Suppressor macrophage treated with lipopolysaccharide for 1 hour (primary cell): ENCODE data around the gene COL4A4.

ENCODE experiments used
- DNase-seq, 3 donors: peaks; one replicate each; pipeline ENCODE4 v3.0.0-alpha.2; 2020 to 2022

The COL4A4 gene

DNA sequence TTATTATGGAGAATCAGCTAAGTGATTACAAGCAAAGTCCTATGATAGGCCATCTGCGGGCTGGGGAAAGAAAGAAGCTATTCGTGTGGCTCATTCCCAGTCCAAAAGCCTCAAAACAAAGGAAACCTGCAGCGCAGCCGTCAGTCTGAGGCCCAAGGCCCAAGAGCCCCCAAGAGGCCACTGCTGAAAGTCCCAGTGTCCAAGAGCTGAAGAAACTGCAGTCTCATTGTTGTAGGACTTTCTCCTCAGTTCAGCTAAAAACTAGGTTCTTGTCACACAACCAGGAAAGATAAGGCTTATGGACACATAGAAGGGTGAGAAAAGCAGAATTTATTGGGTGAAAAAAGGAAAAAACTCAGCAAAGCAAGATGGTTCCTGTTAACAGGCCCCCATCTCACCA, 185.0 kb downstream of the COL4A4 start:
- DNase-seq = no peak

DNA sequence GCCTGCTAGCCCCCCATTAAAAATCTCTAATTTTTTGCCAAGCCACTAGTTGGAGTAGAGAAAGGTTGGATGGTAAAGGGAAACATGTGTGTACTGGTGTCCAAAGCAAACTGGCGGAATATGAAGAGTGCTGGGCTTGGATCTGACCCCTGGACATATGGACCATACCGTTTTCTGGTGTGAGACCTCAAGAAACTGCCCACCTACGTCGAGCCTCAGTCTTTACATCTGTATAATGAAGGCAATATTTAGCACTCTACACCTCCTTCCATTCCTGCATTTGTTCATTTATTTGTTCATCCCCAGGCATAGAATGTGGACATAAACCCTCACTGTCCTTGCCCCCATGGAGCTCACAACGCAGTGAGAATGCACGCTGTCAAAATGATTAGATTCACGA, 185.7 kb downstream of the COL4A4 start:
- no peak for DNase-seq

DNA sequence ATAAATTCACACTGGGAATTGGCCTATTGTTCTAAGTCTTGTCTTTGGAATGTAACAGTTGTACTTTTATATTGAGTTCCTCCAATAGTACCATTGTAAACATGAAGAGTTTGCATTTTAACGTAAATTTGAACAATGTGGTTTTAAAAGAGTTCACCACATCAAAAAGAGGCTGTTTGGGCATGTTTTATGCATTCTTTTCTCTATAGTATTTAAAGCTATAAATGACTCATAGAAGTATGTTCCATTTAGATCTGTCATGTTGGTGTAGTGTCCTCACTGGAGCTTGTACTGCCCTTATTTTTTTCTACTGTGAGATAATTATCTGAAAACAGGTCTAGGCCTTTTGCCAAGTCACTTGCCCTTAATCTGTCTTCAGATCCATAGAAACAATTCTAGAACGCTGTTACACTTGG, 186.2 kb downstream of the COL4A4 start:
- no peak for DNase-seq

DNA sequence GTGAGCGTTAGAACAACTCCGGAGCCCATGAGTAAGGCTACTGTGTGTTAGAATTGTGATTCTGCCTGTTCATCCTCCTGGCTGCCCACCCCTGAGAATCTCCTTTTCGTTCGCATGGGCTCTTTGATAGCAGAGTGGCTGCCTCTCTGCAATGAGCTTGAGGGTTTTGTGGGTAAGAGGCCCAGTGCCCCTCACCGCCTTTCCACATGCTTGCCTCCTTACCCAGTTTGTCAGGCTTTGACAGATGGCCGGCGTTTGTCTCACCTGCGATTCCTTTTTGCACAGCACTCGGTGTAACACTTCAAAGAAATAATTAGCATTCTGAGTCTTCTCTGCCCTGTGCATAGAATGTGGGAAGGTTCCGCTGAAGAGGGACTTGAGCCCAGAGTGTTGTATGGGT, 190.2 kb downstream of the COL4A4 start:
- no peak for DNase-seq

DNA sequence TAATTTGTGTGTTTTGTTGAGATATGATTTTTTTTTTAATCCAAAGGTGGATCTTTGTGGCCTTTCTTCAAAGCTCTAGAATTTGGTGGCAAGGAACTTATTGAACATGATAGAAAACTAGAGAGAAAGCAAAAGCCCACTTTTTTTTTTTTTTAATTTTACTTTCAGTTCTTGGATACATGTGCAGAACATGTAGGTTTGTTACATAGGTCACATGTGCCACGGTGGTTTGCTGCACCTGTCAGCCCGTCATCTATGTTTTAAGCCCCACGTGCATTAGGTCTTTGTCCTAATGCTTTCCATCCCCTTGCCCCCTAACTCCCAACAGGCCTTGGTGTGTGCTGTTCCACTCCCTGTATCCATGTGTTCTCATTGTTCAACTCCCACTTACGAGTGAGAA, 192.2 kb downstream of the COL4A4 start:
- DNase-seq = no peak

DNA sequence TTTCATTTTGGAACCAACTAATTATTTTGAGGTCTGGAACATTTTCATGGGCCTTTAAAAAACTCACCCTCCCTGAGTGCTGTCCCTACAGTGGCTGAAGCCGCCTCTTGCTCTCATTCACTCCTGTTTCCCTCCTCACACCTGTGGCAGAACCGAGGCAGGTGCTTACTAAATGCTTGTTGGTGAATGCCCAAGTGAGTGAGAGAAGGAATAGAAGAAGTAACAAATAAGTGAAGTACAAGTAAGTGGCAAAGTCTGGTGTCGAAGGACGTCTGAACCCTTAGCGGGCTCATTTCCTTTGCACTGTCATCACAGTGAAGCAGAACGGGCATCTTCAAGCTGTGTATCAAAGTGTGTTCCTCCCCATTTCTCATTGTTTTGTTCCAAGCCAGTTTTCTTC, 192.9 kb downstream of the COL4A4 start:
- DNase-seq = no peak

DNA sequence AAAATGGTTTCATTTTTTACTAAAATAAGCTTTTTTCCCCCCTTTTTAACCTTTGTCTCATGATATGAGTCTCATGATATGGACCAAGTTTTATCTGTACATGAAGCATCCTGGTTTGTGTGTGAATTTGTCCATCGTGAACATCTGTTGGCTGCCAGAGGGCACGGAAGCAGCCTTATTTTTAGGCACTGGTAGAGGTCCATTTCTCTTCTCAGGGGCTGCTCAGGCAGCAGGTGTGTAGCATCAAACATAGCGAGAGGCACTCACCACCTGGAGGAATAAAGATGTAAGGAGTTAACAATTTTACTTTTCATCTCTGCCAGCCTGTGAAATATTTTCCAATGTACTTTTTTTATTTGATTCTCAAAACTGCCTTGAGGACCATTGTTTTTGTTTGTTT, 193.6 kb downstream of the COL4A4 start:
- DNase-seq = no peak

DNA sequence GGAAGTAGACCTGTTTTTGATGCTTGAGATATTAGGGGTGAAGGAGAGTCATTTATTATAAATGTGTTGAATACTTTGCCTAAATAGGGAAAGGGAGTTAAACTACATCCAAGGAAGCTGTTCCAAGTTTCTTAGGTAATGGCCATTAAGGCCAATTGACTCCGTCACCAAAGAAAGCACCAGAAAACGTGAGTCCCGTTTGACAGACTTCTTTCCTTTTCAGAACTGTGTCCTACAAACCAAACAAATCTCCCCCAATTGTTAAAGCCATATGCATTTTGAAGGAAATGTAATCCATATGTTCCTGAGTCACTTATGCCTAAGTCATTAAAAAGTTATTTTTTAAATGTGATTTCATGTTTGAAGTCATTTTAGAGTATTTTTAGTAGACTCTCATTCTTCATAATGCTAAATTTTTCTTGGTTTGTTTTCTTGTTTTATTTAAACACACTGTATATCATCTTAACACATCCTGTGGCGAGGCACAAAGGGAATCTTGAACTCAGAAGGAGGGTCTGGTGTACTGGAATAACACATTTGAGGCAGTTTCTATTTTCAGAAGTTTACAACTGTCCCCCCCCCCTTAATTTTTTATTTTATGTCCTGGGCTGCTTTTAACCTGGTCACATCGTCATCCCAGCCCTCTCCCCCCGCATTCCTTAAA, 194.5 kb downstream of the COL4A4 start:
- no peak for DNase-seq

DNA sequence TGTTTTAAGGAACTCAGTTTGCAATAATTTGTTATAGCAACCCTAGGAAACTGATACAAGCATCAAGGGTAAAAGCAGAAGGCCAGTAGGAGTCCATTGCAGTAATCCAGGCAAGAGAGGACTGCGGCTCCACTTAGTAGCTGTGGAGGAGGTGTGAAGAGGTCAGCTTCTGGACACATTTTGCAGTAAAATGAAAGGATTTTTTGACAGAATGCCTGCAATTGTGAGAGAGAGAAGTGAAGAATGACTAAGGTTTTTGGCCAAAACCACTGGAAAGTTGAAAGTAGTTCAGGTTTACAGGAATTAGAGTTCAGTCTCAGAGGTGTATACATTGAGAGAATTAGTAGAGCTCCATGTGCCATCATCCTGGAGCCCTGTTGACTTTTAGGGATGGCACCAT, 198.6 kb downstream of the COL4A4 start:
- DNase-seq = no peak

DNA sequence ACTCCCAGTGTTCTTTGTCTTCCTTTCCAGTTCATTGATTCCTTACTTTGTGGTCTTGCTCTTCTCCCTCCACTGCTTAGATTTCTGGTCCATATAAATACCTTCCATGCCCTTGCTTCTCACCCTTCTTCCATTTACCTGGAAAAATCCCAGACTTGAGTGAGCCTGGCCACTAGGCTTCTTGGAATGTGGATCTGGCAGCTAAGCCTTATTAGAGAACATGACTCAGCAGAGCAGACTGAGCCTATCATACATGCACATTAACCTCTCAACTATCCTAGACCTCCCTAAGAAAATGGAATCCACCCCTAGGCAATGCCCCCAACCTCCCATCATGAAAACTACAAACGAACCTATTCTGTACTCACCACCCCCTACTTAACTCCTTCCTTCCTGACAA, 200.5 kb downstream of the COL4A4 start:
- no peak for DNase-seq

DNA sequence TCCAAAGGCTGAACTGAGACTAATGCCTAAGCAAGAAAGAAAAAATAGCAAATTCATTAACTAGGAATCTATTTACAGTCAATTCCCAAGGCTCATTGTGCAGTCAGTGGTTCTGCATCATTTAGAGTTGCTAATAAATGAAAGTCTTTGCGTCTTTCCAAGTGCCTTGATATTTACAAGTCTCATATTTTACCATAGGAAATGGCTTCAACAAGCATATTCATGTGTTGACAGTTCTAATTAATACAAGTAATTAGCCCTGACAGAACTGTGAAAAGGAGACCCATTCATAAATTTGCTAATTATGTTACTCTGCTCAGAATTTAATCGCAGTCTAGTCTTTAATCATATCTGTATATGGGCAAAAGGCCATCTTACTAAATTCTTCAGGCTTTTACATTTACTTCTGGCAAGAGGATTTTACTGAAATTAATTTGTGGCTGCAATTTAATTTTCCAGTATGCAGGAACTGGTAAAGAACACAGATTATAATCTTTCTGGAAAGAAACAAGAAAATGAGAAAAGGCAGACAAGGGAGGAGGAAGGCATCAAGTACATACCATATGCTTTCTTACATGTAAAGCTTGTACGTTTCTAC, 201.7 kb downstream of the COL4A4 start:
- DNase-seq = no peak

DNA sequence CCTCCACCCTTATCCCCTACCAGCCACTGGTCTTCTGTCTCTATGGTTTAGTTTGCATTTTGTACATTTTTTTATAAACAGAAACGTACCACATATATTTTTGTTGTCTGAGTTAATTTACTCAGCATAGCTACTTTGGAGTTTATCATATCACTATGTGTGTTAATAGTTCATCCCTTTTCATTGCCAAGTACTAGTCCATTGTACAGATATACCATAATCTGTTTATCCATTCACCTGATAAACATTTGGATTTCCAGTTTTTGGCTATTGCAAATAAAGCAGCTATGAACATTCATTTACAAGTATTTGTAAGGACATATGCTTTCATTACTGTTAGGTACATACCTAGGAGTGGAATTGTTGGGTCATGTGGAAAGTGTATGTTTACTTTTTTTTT, 204.6 kb downstream of the COL4A4 start:
- DNase-seq = no peak

DNA sequence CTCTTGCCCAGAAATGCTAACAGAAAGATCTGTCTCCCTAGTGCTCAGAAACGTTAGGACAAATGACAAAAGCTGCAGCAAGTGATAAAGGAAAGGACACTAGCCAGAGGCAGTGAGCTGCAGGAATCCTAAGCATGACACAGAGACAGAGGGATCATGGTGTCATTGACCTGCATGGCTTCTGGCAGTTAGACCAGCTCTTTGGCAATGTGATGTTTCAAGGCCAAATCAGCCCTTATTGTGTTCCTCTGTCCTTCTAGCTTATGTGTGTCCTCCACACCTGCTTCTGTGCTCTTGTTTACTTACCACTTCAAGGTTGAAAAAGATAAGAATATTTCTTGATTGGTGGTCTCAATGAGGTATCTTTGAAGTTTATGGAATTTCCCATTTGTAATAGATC, 207.3 kb downstream of the COL4A4 start:
- DNase-seq = no peak

DNA sequence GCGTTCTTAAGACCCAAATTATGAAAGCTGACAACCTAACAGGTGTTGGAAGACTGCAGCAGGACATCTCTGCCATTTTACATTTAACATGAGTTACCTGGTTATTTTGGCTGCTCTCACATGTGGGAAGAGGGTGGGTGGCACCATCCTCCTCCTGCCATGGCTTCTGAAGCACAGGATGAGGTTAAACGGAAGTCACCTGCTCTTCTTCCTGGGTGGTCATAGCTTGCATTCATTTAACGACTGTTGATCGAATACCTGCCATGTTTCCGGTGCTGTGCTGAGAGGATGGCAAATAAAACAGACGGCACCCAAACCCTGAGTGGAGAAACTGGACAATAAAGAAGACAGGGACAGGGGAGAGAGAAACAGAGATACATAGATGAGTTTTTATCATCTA, 210.2 kb downstream of the COL4A4 start:
- DNase-seq = no peak

DNA sequence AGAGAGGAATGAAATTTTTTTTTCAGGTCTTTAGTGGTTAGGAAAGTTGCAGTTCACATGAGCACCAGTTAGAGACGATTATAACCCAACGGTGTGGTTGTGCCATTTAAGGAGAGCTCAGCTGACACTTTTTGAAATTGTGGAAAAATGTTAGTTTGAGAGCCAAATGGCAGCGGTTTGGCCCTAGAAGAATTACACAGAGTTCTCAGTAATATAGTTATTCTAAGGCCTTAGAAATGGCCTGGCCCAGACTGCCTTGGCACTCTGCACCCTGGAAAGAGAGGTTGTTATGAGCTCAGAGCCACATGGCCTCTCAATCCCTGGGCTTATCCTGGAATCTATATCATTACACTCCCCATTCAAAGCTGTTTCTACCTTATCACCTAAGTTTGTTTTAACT, 210.8 kb downstream of the COL4A4 start:
- DNase-seq = no peak
